Fibroblast of skin of abdomen (primary cell): ENCODE measurements around the gene SPINT1.
A peak's percentile ranks its signal among the peaks of the same experiment; 100 is the strongest.
"Not testable (repeated sequence)": the region's sequence is repeated elsewhere in the genome, so short reads cannot be mapped to it uniquely, and the experiment has no call there.

Experiments
- DNase-seq: peaks from one replicate; pipeline ENCODE4 v3.0.0-alpha.2; 2013

Gene SPINT1

DNA sequence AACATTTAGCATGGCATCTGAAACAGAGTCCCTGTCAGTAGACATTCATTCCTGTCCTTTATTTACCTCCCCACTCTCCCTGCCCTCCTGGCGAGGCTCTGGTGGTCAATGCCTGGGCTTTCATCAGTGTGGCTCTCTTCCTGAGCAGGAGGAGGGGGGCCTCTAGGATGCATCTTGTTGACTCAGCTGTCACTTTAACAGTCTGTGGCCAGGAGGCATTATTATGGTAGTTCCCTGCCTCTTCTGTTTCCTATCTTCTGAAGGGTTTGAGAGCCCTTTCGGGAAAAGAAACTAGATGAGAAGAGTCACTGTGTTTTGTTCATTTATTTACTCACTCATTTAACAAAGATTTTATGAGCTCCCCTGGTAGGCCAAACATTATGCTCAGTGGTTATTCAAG, 13.0 kb upstream of the SPINT1 start:
- no peak for DNase-seq

DNA sequence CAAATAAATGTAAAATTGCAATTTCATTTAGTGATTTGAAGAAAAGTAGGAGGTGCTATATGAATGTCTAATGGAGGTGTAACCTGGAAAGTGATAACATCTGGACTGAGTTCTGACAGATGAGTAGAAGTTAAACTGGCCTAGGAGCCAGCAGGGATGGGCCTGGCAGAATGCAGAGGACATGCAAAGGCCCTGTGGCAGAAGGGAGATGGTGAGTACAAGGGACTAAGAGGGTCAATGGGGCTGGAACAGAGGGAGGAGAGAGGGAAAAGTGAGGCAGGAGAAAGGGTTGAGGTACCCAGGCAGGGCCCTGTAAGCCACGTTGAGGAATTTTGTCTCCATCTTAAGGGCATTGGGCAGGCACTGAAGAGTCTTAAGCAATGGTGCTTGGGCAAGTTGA, 12.0 kb upstream of the SPINT1 start:
- DNase-seq, result no peak

DNA sequence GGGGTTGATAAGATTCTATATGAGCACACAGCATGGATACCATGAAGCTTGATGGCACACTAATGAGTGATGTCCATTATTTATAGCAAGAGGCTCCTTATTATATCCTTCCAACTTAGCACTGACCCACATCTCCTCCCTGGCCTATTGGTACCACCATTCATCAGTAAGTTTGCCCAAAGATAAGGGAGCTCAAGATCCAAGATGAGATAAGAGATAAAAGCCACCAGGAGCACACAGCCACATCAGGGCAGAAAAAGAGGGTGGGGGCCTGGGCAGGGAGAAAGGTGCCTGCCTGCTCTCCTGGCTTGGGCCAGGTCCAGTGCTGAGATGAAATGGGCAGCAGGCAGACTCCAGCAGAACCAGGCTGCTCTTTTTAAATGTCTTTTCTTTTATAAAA, 10.9 kb upstream of the SPINT1 start:
- DNase-seq, result no peak

DNA sequence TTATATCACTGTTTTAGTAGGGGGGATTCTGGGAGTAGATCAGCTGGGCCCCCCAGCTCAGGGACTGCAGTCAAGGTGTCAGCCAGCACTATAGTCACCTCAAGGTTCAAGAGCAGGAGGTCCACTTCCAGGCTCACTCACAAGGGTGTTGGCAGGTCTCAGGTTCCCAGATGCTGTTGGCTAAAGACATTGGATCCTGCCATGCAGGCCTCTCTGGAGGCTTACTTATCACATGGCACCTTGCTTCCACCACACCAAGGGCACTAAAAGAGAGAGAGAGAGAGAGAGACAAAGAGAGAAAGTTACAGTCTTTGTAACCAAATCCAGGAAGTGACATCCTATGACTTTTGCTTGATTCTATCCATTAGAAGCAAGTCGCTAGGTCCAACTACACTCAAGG, 7.8 kb upstream of the SPINT1 start:
- DNase-seq, result no peak

DNA sequence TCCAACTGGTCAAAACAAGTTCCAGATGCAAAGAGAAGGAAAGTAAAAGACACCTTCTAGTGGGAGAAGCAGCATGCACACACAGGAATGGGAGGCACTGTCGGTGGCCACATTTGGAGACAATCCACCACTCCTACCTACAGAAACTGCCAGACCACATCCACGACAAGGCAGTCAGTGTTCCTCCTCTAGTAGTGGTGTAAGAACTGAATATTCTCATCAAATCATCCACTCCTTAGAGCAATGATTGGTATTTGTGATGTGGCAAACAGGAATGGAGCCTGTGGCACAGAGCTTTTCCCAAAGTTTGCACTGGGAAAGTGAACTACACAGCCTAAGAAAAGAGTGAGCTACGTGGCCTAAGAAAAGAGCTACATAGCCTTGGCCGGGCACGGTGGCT, 5.1 kb upstream of the SPINT1 start:
- no peak for DNase-seq

GRCh38 chr15:40841741-40842140, 2.1 kb upstream of the SPINT1 start:
- DNase-seq, result no peak

DNA sequence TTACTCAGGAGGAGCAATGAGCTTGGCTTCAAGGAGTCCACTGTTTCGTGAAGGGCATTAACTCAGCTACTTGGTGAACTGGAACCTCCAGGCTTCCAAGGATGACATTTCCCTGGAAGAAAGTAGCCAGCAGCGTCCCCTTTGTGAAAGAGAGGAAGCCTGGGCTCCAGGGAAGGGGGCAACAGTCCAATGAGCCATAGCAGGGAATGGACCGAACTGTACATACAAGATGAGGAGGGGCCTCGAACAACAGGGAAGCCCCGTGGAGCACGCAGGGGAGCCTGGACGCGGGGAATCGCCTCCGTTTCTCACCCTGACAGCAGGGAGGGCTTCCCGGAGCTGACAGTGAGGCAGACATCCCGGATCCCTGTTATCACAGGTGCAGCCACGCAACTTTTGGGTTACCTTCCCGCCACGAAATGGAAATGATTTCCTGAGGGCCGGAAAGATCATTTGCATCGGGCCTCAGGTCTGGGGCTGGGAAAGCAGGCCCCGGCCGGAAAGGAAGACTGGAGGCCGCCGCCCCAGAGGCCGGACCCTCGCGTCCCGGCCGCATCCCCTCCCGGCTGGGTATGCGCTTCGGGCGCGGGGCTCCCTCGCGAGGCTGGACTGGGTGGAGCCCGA, 475 bp upstream of the SPINT1 start:
- no peak for DNase-seq

- no peak for DNase-seq
Measured at GRCh38 chr15:40844696-40845030, 815 bp downstream of the SPINT1 start.

- DNase-seq, result no peak
Measured at GRCh38 chr15:40845036-40845435, 1.2 kb downstream of the SPINT1 start.

DNA sequence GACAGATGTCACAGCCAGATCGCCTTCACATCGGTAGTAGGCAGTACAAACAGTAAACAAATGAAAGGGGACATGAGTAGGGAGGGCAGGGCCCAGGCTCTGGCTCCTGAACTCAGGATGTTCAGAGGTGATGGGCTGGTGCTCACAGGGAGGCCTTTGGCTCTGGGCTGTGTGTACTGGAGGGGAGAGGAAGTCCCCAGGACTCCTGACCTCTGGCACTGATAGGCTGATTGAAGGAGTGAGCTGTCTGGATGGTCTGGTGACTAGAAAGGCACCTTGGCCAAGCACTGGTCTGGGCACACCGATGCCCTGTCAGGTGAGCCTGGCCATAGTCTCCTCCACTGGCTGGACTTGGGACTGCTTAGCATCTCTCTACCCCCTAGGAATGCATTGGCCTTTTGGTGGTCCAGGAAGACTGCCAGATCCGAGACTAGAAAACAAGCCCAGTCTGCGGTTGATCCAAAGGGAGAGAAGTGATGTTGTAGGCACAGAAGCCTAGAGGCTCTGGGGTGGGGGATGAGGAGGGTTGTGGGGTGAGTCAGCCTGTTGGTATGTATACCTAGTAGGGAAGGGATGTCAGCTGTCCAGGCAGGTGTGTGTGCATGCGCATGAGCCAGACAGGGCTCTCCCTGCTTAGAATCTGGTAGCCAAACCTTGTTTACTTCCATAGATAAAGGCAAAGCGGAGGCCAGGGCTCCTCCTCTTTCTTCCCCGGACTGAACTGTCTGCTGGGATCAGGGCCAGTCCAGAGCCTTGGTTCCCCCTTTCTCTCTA, 1.9 kb downstream of the SPINT1 start:
- no peak for DNase-seq

GRCh38 chr15:40846841-40847222, 3.0 kb downstream of the SPINT1 start:
- DNase-seq, result no peak

- DNase-seq, result no peak
Measured at GRCh38 chr15:40847223-40847961, 3.5 kb downstream of the SPINT1 start.

DNA sequence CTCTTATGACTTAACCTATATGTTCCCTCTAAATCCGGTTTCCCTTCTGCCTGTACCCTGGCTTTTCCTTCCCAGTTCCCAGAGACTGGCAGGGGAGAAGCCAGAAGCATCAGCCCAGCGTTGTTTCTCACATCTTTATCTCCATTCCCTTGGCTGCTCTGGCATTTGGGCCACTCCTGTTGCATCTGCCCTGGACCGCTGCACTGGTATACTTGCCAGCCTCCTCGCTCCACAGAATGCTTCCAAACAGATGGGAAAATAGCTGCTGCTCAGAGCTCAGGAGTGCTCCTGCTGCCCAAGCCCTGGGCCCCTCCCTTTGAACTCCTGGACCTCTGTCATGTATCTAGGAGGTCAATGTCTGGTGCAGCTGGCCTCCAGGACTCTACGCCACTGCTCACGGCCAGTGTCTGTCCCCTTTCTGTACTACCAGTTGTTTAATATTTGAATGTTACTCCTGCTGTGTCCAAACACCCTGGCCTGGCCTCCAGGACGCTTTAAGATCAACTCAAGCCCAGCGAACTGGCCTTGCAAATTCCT, 6.8 kb downstream of the SPINT1 start:
- no peak for DNase-seq

GRCh38 chr15:40852529-40852928, 8.7 kb downstream of the SPINT1 start:
- DNase-seq, result no peak

GRCh38 chr15:40853241-40853890, 9.5 kb downstream of the SPINT1 start:
- DNase-seq, result no peak

GRCh38 chr15:40854161-40854560, 10.3 kb downstream of the SPINT1 start:
- DNase-seq, result no peak

GRCh38 chr15:40855706-40856234, 11.9 kb downstream of the SPINT1 start:
- no peak for DNase-seq

- no peak for DNase-seq
Measured at GRCh38 chr15:40856746-40857145, 12.9 kb downstream of the SPINT1 start.

GRCh38 chr15:40857601-40858341, 13.9 kb downstream of the SPINT1 start:
- DNase-seq, result peak; percentile 58

DNA sequence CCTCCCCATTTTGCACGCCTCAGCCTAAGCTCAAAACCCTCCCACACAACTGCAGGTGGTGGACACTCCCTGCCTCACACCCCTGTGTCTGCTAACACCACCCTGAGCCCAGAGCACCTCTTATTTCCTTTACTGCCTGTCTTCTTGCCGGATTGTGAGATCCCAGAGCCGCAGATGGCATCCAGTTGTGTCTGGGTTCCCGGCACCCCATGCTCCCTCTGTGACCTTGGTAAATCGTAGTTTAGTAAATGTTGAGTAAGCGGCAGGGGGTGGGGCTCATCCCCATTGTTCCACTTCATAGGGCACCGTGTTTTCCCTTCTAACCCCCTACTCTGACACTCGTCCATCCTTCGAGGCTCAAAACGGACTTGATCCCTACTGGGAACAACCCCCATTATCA, 14.9 kb downstream of the SPINT1 start:
- no peak for DNase-seq

DNA sequence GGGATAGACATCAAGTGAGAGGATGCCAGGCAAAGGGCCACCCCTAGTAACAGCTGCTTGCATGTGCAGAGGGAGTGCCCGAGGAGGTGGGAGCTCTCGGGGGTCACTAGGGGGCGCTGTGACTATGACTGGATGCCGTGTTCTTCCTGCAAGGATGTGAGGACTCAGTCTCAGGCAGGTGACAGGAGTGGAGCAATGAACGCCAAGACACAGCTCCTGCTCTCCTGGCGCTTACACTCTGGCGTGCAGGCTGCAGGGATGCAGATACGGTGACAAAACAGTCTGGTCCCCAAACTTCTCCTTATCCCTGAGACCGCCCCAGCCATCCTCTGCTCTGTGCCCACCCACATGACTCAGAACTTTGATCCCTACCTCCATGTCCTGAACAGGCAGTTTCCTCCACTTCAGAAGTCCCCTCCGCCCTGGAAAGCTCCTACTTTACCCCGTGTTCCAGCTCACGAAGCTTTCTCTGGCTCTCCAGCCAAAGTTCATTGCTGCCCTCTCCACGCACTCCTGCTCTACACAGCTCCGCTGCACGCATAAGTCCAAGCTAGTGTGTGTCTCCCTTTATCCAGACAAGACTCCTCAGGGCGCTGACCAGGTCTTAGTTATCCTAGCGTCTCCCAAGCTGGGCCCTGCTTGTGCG, 15.5 kb downstream of the SPINT1 start:
- peak; percentile 52 for DNase-seq

DNA sequence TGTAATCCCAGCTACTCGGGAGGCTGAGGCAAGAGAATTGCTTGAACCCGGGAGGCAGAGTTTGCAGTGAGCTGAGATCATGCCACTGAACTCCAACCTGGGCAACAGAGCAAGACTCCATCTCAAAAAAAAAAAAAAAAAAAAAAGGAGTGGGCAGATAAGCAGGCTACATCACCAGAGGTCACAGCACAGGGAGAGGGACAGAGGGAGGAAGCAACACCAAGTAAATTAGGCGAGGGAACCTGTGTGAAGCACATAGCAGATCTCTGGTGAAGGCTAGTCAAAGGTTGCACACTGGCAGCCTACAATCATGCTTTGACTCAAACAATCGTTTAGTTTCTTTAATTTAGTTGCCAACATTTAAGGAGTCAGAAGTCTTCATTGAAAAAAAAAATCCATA, 17.3 kb downstream of the SPINT1 start:
- not testable (repeated sequence) for DNase-seq
